SU-DHL-6 (cell line): ENCODE data around the gene TAS2R50.

Experiments
- CTCF ChIP-seq: fragments of 200-600 bp; sonication (generic); IDR thresholded peaks from one replicate; pipeline ENCODE4 v1.5.1; 2017; ENCODE audit warnings: antibody characterized with exemption, mild to moderate bottlenecking, low read length, moderate library complexity; ENCODE audit not compliant: insufficient read depth, poor library complexity, severe bottlenecking
- EZH2phosphoT487 ChIP-seq: fragments of 200-600 bp; sonication (generic), shearing (Covaris generic); conservative IDR thresholded peaks from 2 replicates; pipeline ENCODE4 v1.6.1; 2018; ENCODE audit warnings: mild to moderate bottlenecking, antibody characterized with exemption, low read length, moderate library complexity, mixed read lengths

- TF ChIP-seq CTCF (no peak), EZH2phosphoT487 (no peak)
Observed at GRCh38 chr12:10957741-10958140, 29.0 kb downstream of the TAS2R50 start.
